ENCODE measurements around the gene MEST.
"Not testable (repeated sequence)": the region's sequence is repeated elsewhere in the genome, so short reads cannot be mapped to it uniquely, and the experiment has no call there.

MEST gene

DNA sequence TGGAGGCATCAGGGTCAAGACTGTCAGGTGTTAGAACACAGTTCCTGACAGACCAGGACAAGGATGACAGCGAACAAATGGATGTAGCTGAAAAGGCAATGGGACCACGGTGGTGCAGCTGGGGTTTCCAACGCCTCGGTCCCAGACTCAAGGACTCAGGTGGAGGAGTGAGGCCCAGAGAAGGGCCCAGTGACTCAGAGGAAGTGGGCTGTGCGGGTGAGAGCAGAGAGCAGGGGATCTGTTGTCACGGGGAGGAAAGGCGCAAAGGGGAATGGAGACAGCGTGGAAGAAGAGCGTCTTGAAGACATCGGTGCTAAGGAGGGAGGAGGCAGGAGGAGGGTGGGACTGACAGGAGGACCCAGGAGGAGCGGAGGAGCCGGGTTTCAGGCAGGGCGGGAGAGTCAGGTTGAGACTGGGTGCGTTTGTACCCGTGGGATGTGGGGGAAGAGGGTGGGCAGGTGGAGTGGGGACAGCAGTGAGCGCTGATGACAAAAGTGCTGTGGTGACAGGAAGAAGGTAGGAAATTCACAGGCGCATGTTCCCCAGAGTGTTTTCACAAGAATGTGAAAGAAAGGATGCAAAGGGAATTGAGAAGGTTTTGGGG, 36.0 kb downstream of the MEST start:
- not testable (repeated sequence) for DNase-seq

DNA sequence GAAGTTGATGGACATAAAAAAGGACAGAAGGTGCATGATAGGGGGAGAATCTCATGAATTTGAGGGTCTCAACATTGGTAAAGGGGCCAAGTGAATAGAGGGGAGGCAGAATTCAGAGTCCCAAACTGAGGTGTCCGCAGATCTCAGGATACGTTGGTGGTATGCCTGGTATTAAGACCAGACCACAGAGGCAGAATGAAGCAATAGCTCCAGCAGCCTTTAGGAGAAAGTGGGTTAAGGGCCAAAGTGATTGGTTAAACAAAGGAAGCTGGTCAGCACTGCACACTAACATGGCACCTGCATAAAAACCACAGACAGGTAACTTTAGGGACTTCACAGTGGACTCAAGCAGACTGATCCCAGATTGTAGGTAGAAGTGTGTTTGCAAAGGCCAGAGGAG, 37.5 kb downstream of the MEST start:
- DNase-seq = no peak

DNA sequence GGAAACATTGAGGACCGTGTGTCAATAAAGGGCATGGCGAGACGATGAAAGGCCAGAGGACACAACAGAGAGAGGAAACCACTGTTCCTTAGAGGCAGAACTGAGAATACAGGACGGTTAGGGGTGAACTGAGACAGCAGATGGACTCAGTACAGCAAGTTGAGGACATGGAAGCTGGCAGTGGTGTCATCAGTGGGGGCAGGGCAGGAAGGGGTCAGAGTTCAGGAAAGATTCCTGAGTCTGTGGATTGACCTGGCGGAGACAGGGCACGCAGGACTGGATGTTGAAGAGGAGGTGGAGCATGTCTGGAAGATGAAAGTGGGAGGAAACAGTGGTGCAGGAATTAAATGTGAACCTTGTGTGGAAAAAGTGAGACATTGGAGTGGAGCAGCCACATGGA, 46.0 kb downstream of the MEST start:
- not testable (repeated sequence) for DNase-seq

DNA sequence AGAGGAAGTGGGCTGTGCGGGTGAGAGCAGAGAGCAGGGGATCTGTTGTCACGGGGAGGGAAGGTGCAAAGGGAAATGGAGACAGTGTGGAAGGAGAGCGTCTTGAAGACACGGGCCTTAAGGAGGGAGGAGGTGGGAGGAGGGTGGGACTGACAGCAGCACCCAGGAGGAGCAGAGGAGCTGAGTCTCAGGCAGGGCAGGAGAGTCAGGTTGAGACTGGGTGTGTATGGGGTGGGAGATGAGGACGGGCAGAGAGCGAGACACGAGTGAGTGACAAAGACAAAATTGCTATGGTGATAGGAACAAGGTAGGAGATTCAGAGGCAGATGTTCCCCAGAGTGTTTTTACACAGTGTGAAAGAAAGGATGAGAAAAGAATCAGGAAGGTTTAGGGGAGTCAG, 49.4 kb downstream of the MEST start:
- DNase-seq = not testable (repeated sequence)

DNA sequence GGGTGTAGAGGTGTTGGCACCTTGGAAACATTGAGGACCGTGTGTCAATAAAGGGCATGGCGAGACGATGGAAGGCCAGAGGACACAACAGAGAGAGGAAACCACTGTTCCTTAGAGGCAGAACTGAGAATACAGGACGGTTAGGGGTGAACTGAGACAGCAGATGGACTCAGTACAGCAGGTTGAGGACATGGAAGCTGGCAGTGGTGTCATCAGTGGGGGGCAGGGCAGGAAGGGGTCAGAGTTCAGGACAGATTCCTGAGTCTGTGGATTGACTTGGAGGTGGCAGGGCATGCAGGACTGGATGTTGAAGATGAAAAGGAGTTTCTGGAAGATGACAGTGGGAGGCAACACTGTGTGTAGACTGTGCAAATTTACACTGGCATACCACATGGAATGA, 50.4 kb downstream of the MEST start:
- not testable (repeated sequence) for DNase-seq

DNA sequence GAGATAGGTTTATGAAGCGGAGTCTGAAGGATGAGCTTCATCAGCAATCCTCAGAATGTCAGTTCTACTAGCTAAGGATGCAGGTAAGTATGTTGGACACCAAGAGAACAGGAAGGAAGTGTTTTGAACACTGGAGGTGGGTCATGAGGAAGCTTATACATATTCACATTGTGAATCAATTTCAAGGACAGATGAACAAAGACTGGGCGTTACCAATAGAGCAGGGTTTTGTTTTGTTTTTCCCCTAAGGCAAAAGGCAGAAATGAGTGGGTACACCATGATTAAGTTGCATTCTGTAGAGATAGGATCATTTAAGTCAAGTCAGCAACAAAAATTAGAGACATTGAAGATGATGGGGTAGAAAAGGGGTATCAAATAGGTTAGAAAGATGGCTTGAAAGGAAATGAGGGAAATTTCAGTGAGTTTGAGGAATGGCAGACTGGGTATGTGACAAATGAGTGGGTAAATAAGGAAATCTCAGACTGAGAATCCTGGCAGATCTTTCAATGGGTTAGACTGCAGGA, 51.7 kb downstream of the MEST start:
- no peak for DNase-seq

DNA sequence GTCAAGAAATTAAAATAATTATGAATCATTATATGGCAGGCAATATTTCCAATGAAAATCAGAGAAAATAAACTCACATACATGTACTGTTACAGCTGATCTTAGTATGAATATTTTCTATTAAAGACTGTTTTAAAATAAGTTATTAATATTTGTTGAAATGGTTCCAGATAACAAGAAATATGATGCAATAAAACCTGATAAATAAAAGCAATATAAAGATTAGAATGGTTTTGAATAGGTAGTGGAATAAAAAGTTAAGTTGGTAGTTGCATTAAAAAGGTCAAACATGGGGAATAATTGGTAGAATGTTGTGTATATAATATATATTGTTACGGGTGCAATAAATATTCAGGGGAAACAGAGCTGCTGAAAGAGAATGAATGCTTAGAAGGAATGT, 52.5 kb downstream of the MEST start:
- DNase-seq = no peak

DNA sequence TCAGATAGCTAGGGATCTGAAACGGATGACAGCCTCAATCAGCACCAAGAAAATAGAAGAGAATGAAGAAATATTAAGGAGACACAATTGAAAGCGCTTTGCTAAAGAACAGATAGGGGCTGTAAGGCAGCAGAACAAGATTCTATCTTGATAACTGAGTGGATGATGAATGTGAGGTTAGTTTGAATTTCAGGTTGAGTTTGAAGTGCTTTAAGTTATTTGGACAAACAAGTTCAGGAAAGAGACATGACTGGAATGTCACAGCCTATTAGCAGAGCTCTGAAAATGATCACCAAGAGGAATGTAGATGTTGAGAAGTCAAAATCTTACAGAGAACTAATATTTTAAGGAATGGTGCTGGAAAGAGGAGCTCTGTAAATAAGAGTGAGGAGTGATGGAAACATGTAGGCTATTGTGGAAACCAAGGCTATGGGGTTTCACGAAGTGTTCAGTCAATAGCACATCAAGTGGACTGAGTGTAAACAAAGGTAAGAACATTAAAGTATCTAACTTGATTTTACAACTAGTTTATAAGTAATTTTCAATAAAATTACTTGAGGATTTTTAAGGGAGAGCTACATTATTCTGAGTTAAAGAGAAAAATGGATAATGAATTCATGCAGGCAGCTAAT, 61.6 kb downstream of the MEST start:
- no peak for DNase-seq

DNA sequence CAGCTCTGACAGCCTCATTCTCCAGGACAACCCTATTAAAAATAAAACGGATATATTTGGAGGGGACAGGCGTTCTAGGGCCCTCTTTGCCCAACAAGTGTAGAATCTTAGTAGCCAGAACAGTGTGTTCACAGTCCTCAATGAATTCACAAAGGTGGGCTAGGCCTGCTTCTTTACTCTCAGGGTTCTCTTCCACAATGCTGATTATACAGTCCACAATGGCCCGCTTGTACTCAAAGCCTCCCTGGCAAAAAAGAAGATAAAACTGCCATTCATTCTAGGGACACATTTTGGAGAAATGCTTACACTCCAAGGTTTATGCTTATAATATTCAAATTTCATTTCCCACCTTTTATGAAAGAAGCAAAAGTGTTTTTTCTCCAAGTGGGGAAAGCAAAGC, 62.6 kb downstream of the MEST start:
- DNase-seq = no peak

All from activated gamma-delta T cell treated with Interleukin-2 at 50 U/mL for 16 hours (primary cell).